H9 (cell line): ENCODE results near the gene CINP. TPM values are rescaled to one million over a fixed set of nuclear protein-coding genes. Genes with fewer than 3 reads are reported as not detected.

Source experiments
- DNase-seq: peaks from one replicate; pipeline ENCODE4 v3.0.0-alpha.2; 2017
- H2AFZ ChIP-seq: one replicate; pipeline ENCODE4 v1.6.1; 2013; ENCODE audit warnings: mild to moderate bottlenecking, low read length, control low read depth, moderate library complexity
- H2AK5ac ChIP-seq: 2 replicates; pipeline ENCODE4 v1.6.1; 2013; ENCODE audit warnings: low read length, control low read depth, mixed read lengths; ENCODE audit not compliant: insufficient read length
- H2BK120ac ChIP-seq: one replicate; pipeline ENCODE4 v1.6.1; 2013; ENCODE audit warnings: low read depth, mild to moderate bottlenecking, low read length, control low read depth, inconsistent platforms; ENCODE audit not compliant: poor library complexity, severe bottlenecking
- H2BK12ac ChIP-seq: 2 replicates; pipeline ENCODE4 v1.6.1; 2013; ENCODE audit warnings: low read length, control low read depth, mixed read lengths, low read depth; ENCODE audit not compliant: insufficient read length
- H2BK15ac ChIP-seq: 2 replicates; pipeline ENCODE4 v1.6.1; 2013; ENCODE audit warnings: low read depth, low read length, control low read depth
- H2BK20ac ChIP-seq: one replicate; pipeline ENCODE4 v1.6.1; 2013; ENCODE audit warnings: low read depth, mild to moderate bottlenecking, low read length, control low read depth, inconsistent platforms; ENCODE audit not compliant: poor library complexity, severe bottlenecking
- H2BK5ac ChIP-seq: 2 replicates; pipeline ENCODE4 v1.6.1; 2013; ENCODE audit warnings: low read length, control low read depth, mixed read lengths; ENCODE audit not compliant: insufficient read length
- H3K14ac ChIP-seq: 2 replicates; pipeline ENCODE4 v1.6.1; 2013; ENCODE audit warnings: low read length, control low read depth; ENCODE audit not compliant: insufficient read depth
- H3K18ac ChIP-seq: 2 replicates; pipeline ENCODE4 v1.6.1; 2013; ENCODE audit warnings: low read depth, mild to moderate bottlenecking, mixed read lengths, low read length, control low read depth; ENCODE audit not compliant: insufficient read length
- H3K23ac ChIP-seq: 2 replicates; pipeline ENCODE4 v1.6.1; 2013; ENCODE audit warnings: low read length, control low read depth, mixed read lengths, low read depth; ENCODE audit not compliant: insufficient read length
- H3K23me2 ChIP-seq: 2 replicates; pipeline ENCODE4 v1.6.1; 2013; ENCODE audit warnings: low read depth, mild to moderate bottlenecking, mixed read lengths, low read length, control low read depth; ENCODE audit not compliant: insufficient read length, poor library complexity, severe bottlenecking
- H3K27ac ChIP-seq: 2 replicates; pipeline ENCODE4 v1.5.1; 2013; ENCODE audit warnings: low read length, control low read depth, mixed read lengths, low read depth; ENCODE audit not compliant: insufficient read length
- H3K27me3 ChIP-seq: 2 replicates; pipeline ENCODE4 v1.6.1; 2013; ENCODE audit warnings: low read length, control low read depth, inconsistent platforms; ENCODE audit not compliant: insufficient read depth
- H3K4ac ChIP-seq: 2 replicates; pipeline ENCODE4 v1.6.1; 2013; ENCODE audit warnings: low read depth, mild to moderate bottlenecking, control low read depth, inconsistent platforms, low read length, moderate library complexity
- H3K4me1 ChIP-seq: 2 replicates; pipeline ENCODE4 v1.6.1; 2013; ENCODE audit warnings: low read length, control low read depth, inconsistent platforms; ENCODE audit not compliant: insufficient read depth
- H3K4me2 ChIP-seq: 2 replicates; pipeline ENCODE4 v1.6.1; 2013; ENCODE audit warnings: low read length, control low read depth, mixed read lengths; ENCODE audit not compliant: insufficient read length, insufficient read depth
- H3K56ac ChIP-seq: 2 replicates; pipeline ENCODE4 v1.6.1; 2013; ENCODE audit warnings: low read depth, mild to moderate bottlenecking, mixed read lengths, low read length, control low read depth; ENCODE audit not compliant: insufficient read length
- H3K79me1 ChIP-seq: 2 replicates; pipeline ENCODE4 v1.6.1; 2013; ENCODE audit warnings: low read depth, mild to moderate bottlenecking, moderate library complexity, low read length, control low read depth, inconsistent platforms; ENCODE audit not compliant: insufficient read depth, poor library complexity, severe bottlenecking
- H3K79me2 ChIP-seq: 2 replicates; pipeline ENCODE4 v1.6.1; 2013; ENCODE audit warnings: low read length, control low read depth, inconsistent platforms; ENCODE audit not compliant: insufficient read depth
- H3K9ac ChIP-seq: 2 replicates; pipeline ENCODE4 v1.6.1; 2013; ENCODE audit warnings: low read length, control low read depth, mixed read lengths; ENCODE audit not compliant: insufficient read length; ENCODE audit errors: extremely low read depth
- H3K9me3 ChIP-seq: one replicate; pipeline ENCODE4 v1.6.1; 2013; ENCODE audit warnings: low read depth, low read length, inconsistent platforms; ENCODE audit not compliant: control insufficient read depth
- H3T11ph ChIP-seq: one replicate; pipeline ENCODE4 v1.6.1; 2013; ENCODE audit warnings: mild to moderate bottlenecking, low read length, control low read depth, inconsistent platforms
- H4K20me1 ChIP-seq: one replicate; pipeline ENCODE4 v1.6.1; 2013; ENCODE audit not compliant: control insufficient read depth, insufficient read length, insufficient read depth
- H4K5ac ChIP-seq: 2 replicates; pipeline ENCODE4 v1.6.1; 2013; ENCODE audit warnings: low read depth, mild to moderate bottlenecking, mixed read lengths, low read length, control low read depth; ENCODE audit not compliant: insufficient read length
- H4K8ac ChIP-seq: replicated peaks from 2 replicates; pipeline ENCODE4 v1.6.1; 2013; ENCODE audit warnings: low read length, control low read depth, mixed read lengths, low read depth; ENCODE audit not compliant: insufficient read length
- H4K91ac ChIP-seq: 2 replicates; pipeline ENCODE4 v1.6.1; 2013; ENCODE audit warnings: low read depth, mild to moderate bottlenecking, moderate library complexity, mixed read lengths, low read length, control low read depth; ENCODE audit not compliant: insufficient read length
- H3K27ac Mint-ChIP-seq, 3 experiments: 2 replicates in 2 of 3; 3 replicates in 1 of 3; pipeline ENCODE4 v1.8.0; 2020 to 2021; ENCODE audit warnings: mixed read lengths in 3 of 3, mild to moderate bottlenecking in 1 of 3, moderate library complexity in 1 of 3
- H3K27me3 Mint-ChIP-seq: 2 replicates; pipeline ENCODE4 v1.8.0; 2021; ENCODE audit warnings: low read depth, mild to moderate bottlenecking, moderate library complexity, mixed read lengths
- H3K36me3 Mint-ChIP-seq, 3 experiments: 2 replicates in 2 of 3; 3 replicates in 1 of 3; pipeline ENCODE4 v1.8.0; 2020 to 2021; ENCODE audit warnings: low read depth in 3 of 3, mixed read lengths in 3 of 3; ENCODE audit not compliant: insufficient read depth in 1 of 3
- H3K4me1 Mint-ChIP-seq, 2 experiments: 2 replicates each; pipeline ENCODE4 v1.8.0; 2020; ENCODE audit warnings: mixed read lengths in 2 of 2
- H3K4me3 Mint-ChIP-seq, 2 experiments: 2 replicates in 1 of 2; 3 replicates in 1 of 2; pipeline ENCODE4 v1.8.0; 2020 to 2021; ENCODE audit warnings: mild to moderate bottlenecking in 2 of 2, mixed read lengths in 2 of 2, moderate library complexity in 1 of 2
- H3K9me3 Mint-ChIP-seq, 2 experiments: 2 replicates in 1 of 2; 3 replicates in 1 of 2; pipeline ENCODE4 v1.8.0; 2020; ENCODE audit warnings: mild to moderate bottlenecking in 2 of 2, mixed read lengths in 2 of 2, moderate library complexity in 1 of 2
- CTCF ChIP-seq: fragments of 200-600 bp; sonication (generic); conservative IDR thresholded peaks from 3 replicates; pipeline ENCODE4 v1.8.0; 2021; ENCODE audit warnings: antibody characterized with exemption, mild to moderate bottlenecking
- WGBS: extraction: QIAGEN DNeasy Blood & Tissue Kit; methylation state at CpG from one replicate; pipeline ENCODE4 v1.1.7; 2013; ENCODE audit warnings: missing lambda C conversion rate, low lambda C conversion rate, mixed read lengths; ENCODE audit not compliant: insufficient read length; ENCODE audit errors: extremely low coverage; 5-methylcytosine and 5-hydroxymethylcytosine counted together
- total RNA-seq: library from RNA; stranded (reverse); gene quantifications from 2 replicates; pipeline ENCODE4 v1.2.1, GENCODE V29; 2021

The CINP gene
- total RNA-seq, 1 experiment from 2014 or later = 39.5 TPM

DNA sequence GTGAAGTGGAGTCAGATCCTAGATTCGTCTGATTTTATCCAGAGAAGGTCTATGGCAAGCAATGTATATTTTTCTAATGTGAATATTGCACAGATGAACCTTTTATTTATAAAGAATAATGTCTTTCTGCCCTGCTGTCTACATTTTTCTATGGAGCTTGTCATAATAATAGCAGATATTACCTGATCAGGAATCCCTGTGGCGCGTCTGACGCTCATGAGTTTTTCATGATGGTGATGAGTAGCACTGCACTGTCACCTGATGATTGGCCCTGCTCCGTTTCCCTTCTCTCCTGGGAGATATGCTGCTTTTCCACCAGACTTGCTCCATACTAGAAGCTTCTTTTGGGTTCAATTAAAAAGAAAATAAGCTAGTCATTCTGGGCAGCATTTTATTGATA lies 20.5 kb downstream of the CINP start:
- Histone ChIP-seq H3T11ph (no peak overlapping the region), H2BK120ac (no peak overlapping the region), H3K4ac (no peak overlapping the region), H2BK12ac (no peak overlapping the region), H2AK5ac (no peak overlapping the region), H3K4me1 (no peaks in the 10 kb centered on the region), H4K5ac (no peak overlapping the region), H2BK5ac (no peak overlapping the region), H3K27me3 (no peaks in the 10 kb centered on the region), H3K14ac (no peak overlapping the region), H4K8ac (no peak overlapping the region), H4K91ac (no peak overlapping the region), H2BK20ac (no peak overlapping the region), H3K27ac (no peak overlapping the region), H3K79me2 (no peaks in the 10 kb centered on the region), H2AFZ (no peak overlapping the region), H3K9ac (no peak overlapping the region), H3K56ac (no peak overlapping the region), H3K9me3 (no peaks in the 10 kb centered on the region), H3K23me2 (no peaks in the 10 kb centered on the region), H3K23ac (no peak overlapping the region), H3K18ac (no peak overlapping the region), H3K79me1 (no peaks in the 10 kb centered on the region), H2BK15ac (no peak overlapping the region), H3K4me2 (no peak overlapping the region), H4K20me1 (no peaks in the 10 kb centered on the region)
- H3K27ac Mint-ChIP-seq = peak overlapping the region in 2 of 3 experiments; percentile 61 to 92; a peak in 3 of 7 replicates
- H3K36me3 Mint-ChIP-seq = peaks cover 11 to 48% (median 41%) of the 10 kb centered on the region in 3 experiments; a peak in 6 of 7 replicates
- no peak for TF ChIP-seq CTCF
- no peak overlapping the region for H3K4me3 Mint-ChIP-seq
- H3K4me1 Mint-ChIP-seq = peaks cover 0 to 5% of the 10 kb centered on the region in 2 experiments; a peak in 1 of 4 replicates
- WGBS = no CpG with 5 or more reads among the region's 5 CpGs
- DNase-seq = no peak
- H3K27me3 Mint-ChIP-seq = no peaks in the 10 kb centered on the region
- no peaks in the 10 kb centered on the region for H3K9me3 Mint-ChIP-seq
